Measurements from ENCODE around the gene IL20RB.

DNA sequence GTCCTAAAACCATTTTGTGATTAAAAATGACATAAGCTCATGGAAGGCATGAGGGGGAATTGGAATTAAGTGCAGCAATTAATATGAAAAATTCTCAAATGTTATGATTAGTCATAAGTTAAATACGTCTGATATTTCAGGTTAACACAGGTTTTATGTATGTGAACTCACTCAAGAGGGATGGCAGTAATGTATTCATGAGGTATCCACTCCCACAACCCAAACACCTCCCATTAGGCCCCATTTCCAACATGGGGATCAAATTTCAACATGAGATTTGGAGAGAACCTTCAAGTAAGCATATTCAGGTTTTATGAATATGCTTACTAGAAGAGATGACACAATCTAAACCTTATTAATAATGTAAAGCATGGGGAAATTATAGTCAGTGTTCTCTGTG, 41.6 kb upstream of the IL20RB start:
- TF ChIP-seq POLR2A (IDR thresholded peaks at IDR 0.05; ENCODE audit: low read depth, low read length) (no peak), TAF1 (IDR thresholded peaks at IDR 0.05; ENCODE audit: low read depth, low read length) (no peak), SPI1 (IDR thresholded peaks at IDR 0.05; ENCODE audit: low read depth, low read length) (no peak), PAX5 (IDR thresholded peaks at IDR 0.05; ENCODE audit: insufficient read depth, low read length, severe bottlenecking) (no peak), POLR2AphosphoS5 (IDR thresholded peaks at IDR 0.05; ENCODE audit: low read depth, low read length) (no peak)

All from GM12891 (cell line).